MCF 10A (cell line): ENCODE measurements around the gene RAD51B. TPM values are rescaled to one million over a fixed set of nuclear protein-coding genes. Genes with fewer than 3 reads are reported as not detected.

Source experiments
- BruUV-seq: library from RNA; stranded (reverse); fragments of 400-500 nt; replicated peaks from 2 replicates; lab custom pipeline; 2021; lab: Mats Ljungman, UMichigan
- CTCF ChIA-PET: fragments of 300-600 bp; sonication (Branson Sonifier 250); formaldehyde crosslinking; extraction: SDS; loops from one replicate; lab custom pipeline; 2021; ENCODE audit warnings: antibody characterized with exemption, inconsistent platforms; lab: Yijun Ruan, JAX
- POLR2A ChIA-PET: fragments of 300-600, 350-650 bp; sonication (Branson Sonifier 250); formaldehyde crosslinking; extraction: SDS; loops from one replicate; lab custom pipeline; 2020; ENCODE audit warnings: antibody characterized with exemption, inconsistent platforms; lab: Yijun Ruan, JAX
- DNase-seq: peaks from one replicate; pipeline ENCODE4 v3.0.0-alpha.2; 2018; ENCODE audit not compliant: unreplicated experiment
- H3K27ac Mint-ChIP-seq: one replicate; pipeline ENCODE4 v1.8.0; 2022; ENCODE audit warnings: mild to moderate bottlenecking, low read depth, mixed read lengths; ENCODE audit not compliant: unreplicated experiment
- H3K27me3 Mint-ChIP-seq: one replicate; pipeline ENCODE4 v1.8.0; 2022; ENCODE audit warnings: mixed read lengths; ENCODE audit not compliant: insufficient read depth, unreplicated experiment
- H3K36me3 Mint-ChIP-seq: one replicate; pipeline ENCODE4 v1.8.0; 2022; ENCODE audit warnings: mild to moderate bottlenecking, moderate library complexity, mixed read lengths; ENCODE audit not compliant: insufficient read depth, unreplicated experiment
- H3K4me1 Mint-ChIP-seq: one replicate; pipeline ENCODE4 v1.8.0; 2022; ENCODE audit warnings: mixed read lengths; ENCODE audit not compliant: insufficient read depth, unreplicated experiment
- H3K4me3 Mint-ChIP-seq: one replicate; pipeline ENCODE4 v1.8.0; 2022; ENCODE audit warnings: mild to moderate bottlenecking, moderate library complexity, mixed read lengths; ENCODE audit not compliant: unreplicated experiment
- H3K9me3 Mint-ChIP-seq: one replicate; pipeline ENCODE4 v1.8.0; 2022; ENCODE audit warnings: mixed read lengths; ENCODE audit not compliant: unreplicated experiment
- CTCF ChIP-seq: fragments of 200-600 bp; IDR thresholded peaks from one replicate; pipeline ENCODE4 v1.8.0; 2022; ENCODE audit warnings: antibody characterized with exemption, mild to moderate bottlenecking; ENCODE audit not compliant: unreplicated experiment
- intact Hi-C: fragments of 100-400 bp; cut with micrococcal nuclease; formaldehyde crosslinking; loops from 2 replicates; pipeline ENCODE4 v1.14.1; 2022
- total RNA-seq: library from RNA; stranded (reverse); gene quantifications from 2 replicates; pipeline ENCODE4 v1.2.3, GENCODE V29; 2022

Gene RAD51B
- total RNA-seq, 1 experiment from 2014 or later, result 14.6 TPM

GRCh38 chr14:68223631-68224030 is 404.1 kb downstream of the RAD51B start:
- intact Hi-C loops, result no loop called here
- no peak for TF ChIP-seq CTCF
- Mint-ChIP-seq H3K36me3 (no peaks in the 10 kb centered on the region), H3K27me3 (no peaks in the 10 kb centered on the region), H3K27ac (no peak overlapping the region), H3K4me3 (no peak overlapping the region), H3K9me3 (no peaks in the 10 kb centered on the region), H3K4me1 (no peaks in the 10 kb centered on the region)
- CTCF ChIA-PET, result no interaction called here
- DNase-seq, result no peak
- no TSS peak for BruUV-seq
- POLR2A ChIA-PET, result interaction anchor here (1.2 to 2.3 kb wide), 3 partner anchors 8 to 13 kb away, joined by 3 to 11 read pairs (median 3); no protein-coding TSS in a partner anchor

- POLR2A ChIA-PET, result interaction anchor here (0.6 to 0.9 kb wide), 4 partner anchors 15 to 243 kb away, joined by 3 to 4 read pairs (median 3); no protein-coding TSS in a partner anchor
- Mint-ChIP-seq H3K9me3 (no peaks in the 10 kb centered on the region), H3K4me1 (no peaks in the 10 kb centered on the region), H3K36me3 (no peaks in the 10 kb centered on the region), H3K27ac (no peak overlapping the region), H3K4me3 (no peak overlapping the region), H3K27me3 (no peaks in the 10 kb centered on the region)
- no TSS peak for BruUV-seq
- no peak for DNase-seq
- no peak for TF ChIP-seq CTCF
- intact Hi-C loops, result no loop called here
- CTCF ChIA-PET, result interaction anchor here (0.5 to 0.9 kb wide), 2 partner anchors 10 to 14 kb away, joined by 3 to 4 read pairs; no protein-coding TSS in a partner anchor
Observed at GRCh38 chr14:68225321-68225720, 405.7 kb downstream of the RAD51B start.

DNA sequence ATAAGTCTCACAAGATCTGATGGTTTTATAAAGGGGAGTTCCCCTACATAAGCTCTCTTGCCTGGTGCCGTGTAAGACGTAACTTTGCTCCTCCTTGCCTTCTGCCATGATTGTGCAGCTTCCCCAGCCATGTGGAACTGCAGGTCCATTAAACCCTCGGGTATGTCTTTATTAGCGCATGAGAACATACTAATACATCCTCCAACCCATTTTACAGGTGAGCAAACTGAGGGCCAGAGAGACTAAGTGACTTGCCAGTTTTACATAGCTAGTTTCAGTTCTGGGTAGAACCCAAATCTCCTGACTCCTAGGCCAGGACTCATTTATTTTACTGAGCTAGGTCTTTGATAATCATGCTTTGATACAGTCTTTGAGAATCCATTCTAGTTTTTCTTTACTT is 406.9 kb downstream of the RAD51B start:
- Mint-ChIP-seq H3K4me1 (no peaks in the 10 kb centered on the region), H3K27ac (no peak overlapping the region), H3K27me3 (no peaks in the 10 kb centered on the region), H3K36me3 (no peaks in the 10 kb centered on the region), H3K9me3 (no peaks in the 10 kb centered on the region), H3K4me3 (no peak overlapping the region)
- POLR2A ChIA-PET, result no interaction called here
- intact Hi-C loops, result no loop called here
- TF ChIP-seq CTCF, result no peak
- CTCF ChIA-PET, result interaction anchor here (1.0 kb wide), 1 partner anchor 599 kb away, joined by 3 read pairs; no protein-coding TSS in a partner anchor
- BruUV-seq, result no TSS peak
- DNase-seq, result no peak

DNA sequence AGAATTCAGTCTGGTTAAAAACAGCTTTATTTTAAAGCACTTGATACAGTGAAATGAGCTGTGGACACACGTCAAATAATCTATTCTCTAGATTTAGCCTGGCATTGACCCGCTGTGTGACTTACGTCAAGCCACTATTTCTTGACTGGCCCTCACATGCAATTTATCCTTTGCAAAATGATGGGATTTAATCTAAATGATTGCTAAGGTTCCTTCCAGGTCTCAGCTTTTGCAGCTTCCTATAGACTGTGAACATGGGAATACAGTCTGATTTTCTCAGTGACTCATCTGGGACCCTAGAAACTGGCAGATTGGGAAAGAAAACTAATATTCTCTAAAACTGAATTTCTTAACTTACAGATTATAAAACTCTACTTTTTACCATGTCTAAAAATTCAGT is 409.1 kb downstream of the RAD51B start:
- no peak for TF ChIP-seq CTCF
- no peak overlapping the region for H3K27ac Mint-ChIP-seq
- no peaks in the 10 kb centered on the region for H3K36me3 Mint-ChIP-seq
- no peaks in the 10 kb centered on the region for H3K4me1 Mint-ChIP-seq
- no peak overlapping the region for H3K4me3 Mint-ChIP-seq
- no peak for DNase-seq
- H3K9me3 Mint-ChIP-seq, result no peaks in the 10 kb centered on the region
- no TSS peak for BruUV-seq
- CTCF ChIA-PET, result interaction anchor here (0.7 to 1.1 kb wide), 4 partner anchors 21 to 589 kb away, joined by 3 to 5 read pairs (median 3); no protein-coding TSS in a partner anchor
- intact Hi-C loops, result no loop called here
- POLR2A ChIA-PET, result interaction anchor here (0.6 to 2.0 kb wide), 8 partner anchors 10 to 565 kb away, joined by 3 to 6 read pairs (median 4); partner anchors contain the start of gene ZFP36L1
- H3K27me3 Mint-ChIP-seq, result no peaks in the 10 kb centered on the region
